Measurements from ENCODE around the gene CFAP92.
"Not testable (repeated sequence)": the region's sequence is repeated elsewhere in the genome, so short reads cannot be mapped to it uniquely, and the experiment has no call there.

Gene CFAP92

DNA sequence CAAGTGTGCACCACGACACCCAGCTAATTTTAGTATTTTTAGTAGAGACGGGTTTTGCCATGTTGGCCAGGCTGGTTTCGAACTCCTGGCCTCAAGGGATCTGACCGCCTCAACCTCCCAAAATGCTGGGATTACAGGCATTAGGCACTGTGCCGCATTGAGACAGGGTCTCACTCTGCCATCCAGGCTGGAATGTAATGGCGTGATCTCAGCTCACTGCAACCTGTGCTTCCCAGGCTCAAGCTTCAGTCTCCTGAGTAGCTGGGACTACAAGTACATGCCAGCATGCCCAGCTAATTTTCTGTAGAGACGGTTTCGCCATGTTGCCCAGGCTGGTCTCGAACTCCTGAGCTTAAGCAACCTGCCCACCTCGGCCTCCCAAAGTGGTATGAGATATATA, 62.8 kb downstream of the CFAP92 start:
- no peak for TF ChIP-seq ZFX (IDR thresholded peaks at IDR 0.05)
- no peak for TF ChIP-seq CTCF (conservative IDR thresholded peaks at IDR 0.05)
- H3K27ac ChIP-seq = no peak overlapping the region

DNA sequence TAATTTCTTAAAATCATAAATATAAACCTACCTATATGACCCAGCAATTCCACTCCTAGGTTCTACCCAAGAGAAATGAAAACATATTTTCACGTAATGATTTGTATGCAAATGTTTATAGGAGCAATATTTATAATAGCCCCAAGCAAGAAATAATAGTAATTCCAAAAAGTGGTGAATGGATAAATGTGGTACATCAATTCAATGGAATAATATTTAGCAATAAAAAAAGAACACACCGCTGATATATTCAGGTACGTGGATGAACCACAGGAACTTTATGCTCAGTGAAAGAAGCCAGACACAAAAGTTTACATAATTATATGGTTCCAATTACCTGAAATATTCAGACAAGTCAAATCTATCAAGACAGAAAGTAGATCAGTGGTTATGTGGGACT, 64.5 kb downstream of the CFAP92 start:
- TF ChIP-seq CTCF (conservative IDR thresholded peaks at IDR 0.05) (no peak), ZFX (IDR thresholded peaks at IDR 0.05) (no peak)
- no peak overlapping the region for H3K27ac ChIP-seq

DNA sequence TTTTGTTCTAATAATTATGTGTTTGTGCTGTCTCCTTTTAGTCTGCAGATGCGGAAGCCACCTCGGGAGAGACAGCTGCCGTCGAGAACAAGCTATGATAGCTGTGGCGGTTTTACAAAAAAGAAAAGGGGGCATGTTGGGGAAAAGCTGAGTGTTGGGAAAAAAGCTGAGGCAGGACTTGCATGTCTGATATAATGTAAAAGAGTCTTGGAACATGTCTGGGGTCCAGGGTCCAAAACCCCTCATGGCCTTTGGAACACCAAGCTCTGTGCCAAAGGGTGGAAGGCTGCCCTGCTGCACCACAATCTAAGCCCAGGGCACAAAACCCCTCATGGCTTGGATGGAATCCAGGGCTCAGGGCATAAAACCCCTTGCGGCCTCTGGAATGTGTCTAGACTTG, 69.9 kb downstream of the CFAP92 start:
- H3K27ac ChIP-seq = not testable (repeated sequence)

GRCh38 chr3:128923576-128923975, 70.3 kb downstream of the CFAP92 start:
- H3K27ac ChIP-seq = no peak overlapping the region
- TF ChIP-seq CTCF (conservative IDR thresholded peaks at IDR 0.05) (no peak), ZFX (IDR thresholded peaks at IDR 0.05) (no peak)

DNA sequence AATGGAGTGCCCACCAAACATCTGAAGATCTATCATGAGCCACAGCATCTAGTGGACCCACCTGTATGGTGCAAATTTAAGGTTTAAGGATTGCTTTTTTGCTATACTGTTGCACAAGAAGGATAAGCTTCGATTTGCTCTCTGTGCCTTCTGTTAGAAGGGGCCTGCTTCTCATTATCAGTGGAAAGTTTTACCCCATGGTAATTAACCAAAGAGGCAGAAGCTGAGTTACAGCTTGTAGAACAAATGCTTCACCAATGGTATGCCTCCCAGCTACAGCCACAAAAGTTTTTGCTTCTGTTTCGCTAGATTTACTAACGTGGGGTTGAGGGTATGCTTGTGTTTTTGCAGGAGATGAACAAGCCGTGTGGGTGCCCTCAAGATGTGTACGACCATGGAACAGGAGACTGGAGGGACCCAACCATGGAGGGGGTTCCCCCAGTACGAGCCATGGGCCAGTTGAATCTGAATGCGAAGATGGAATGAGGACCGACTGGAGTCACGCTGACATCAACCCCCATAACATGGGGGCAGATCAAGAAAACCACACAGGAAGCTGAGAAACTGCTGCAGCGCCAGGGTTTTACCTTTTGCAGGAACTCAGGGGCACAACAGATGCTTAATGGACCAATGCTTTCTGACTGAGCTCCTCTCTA, 70.9 kb downstream of the CFAP92 start:
- TF ChIP-seq ZFX (IDR thresholded peaks at IDR 0.05) (no peak), CTCF (conservative IDR thresholded peaks at IDR 0.05) (no peak)
- H3K27ac ChIP-seq = no peak overlapping the region

DNA sequence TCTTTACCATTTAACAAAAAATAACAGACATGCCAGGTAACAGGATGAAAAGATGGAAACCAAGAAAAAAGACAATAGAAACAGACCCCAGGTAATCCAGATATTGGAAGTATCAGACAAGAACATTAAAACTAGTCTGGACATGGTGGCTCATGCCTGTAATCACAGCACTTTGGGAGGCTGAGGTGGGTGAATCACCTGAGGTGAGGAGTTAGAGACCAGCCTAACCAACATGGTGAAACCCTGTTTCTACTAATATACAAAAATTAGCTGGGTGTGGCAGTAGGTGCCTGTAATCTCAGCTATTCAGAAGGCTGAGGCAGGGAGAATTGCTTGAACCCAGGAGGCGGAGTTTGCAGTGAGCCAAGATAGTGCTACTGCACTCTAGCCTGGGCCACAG, 73.9 kb downstream of the CFAP92 start:
- TF ChIP-seq CTCF (conservative IDR thresholded peaks at IDR 0.05) (no peak), ZFX (IDR thresholded peaks at IDR 0.05) (no peak)
- no peak overlapping the region for H3K27ac ChIP-seq

GRCh38 chr3:128917291-128917690, 76.6 kb downstream of the CFAP92 start:
- no peak for TF ChIP-seq CTCF (conservative IDR thresholded peaks at IDR 0.05)
- TF ChIP-seq ZFX (IDR thresholded peaks at IDR 0.05) = no peak
- H3K27ac ChIP-seq = no peak overlapping the region

GRCh38 chr3:128914966-128915645, 78.8 kb downstream of the CFAP92 start:
- no peak overlapping the region for H3K27ac ChIP-seq
- TF ChIP-seq ZFX (IDR thresholded peaks at IDR 0.05) (no peak), CTCF (conservative IDR thresholded peaks at IDR 0.05) (no peak)
